Panc1 (cell line): ENCODE results near the gene CHRDL1.

Experiments used
- CTCF ChIP-seq: fragments of 450-650 bp; IDR thresholded peaks from 2 replicates; pipeline ENCODE4 v1.5.1; 2017; ENCODE audit warnings: mild to moderate bottlenecking
- POLR2AphosphoS5 ChIP-seq: IDR thresholded peaks from 2 replicates; pipeline ENCODE4 v1.6.1; 2012; ENCODE audit warnings: mild to moderate bottlenecking, low read depth, low read length, moderate library complexity
- SIN3A ChIP-seq: IDR thresholded peaks from 2 replicates; pipeline ENCODE4 v1.6.1; 2012; ENCODE audit warnings: low read depth, mild to moderate bottlenecking, low read length, moderate library complexity, borderline replicate concordance; ENCODE audit not compliant: insufficient read depth

GRCh38 chrX:110723844-110724243 lies 71.8 kb downstream of the CHRDL1 start:
- TF ChIP-seq CTCF (no peak), SIN3A (no peak), POLR2AphosphoS5 (no peak)
